Activated CD4-positive, alpha-beta T cell treated with anti-CD3 and anti-CD28 coated beads, Interleukin-2, amount 10 ng/mL, durations not matched to agents 24 days and 14 days (primary cell): ENCODE measurements around the gene NDFIP2. TPM values are rescaled to one million over a fixed set of nuclear protein-coding genes. Genes with fewer than 3 reads are reported as not detected.

Experiments used
- total RNA-seq: library from RNA; stranded (reverse); gene quantifications from 2 replicates; pipeline ENCODE4 v1.2.3, GENCODE V29; 2022

The NDFIP2 gene
- total RNA-seq, 1 donor from 2014 or later, result 258 TPM

Other genes with a start within 250 kb of the NDFIP2 start
- 96.6 and 100 TPM in 2 replicates for gene RBM26, start 74.9 kb upstream of the NDFIP2 start, total RNA-seq